SU-DHL-6 (cell line): Measurements from ENCODE around the gene INO80.

Experiments used
- H2AFZ ChIP-seq: fragments of 200-600 bp; sonication (generic); 2 replicates; pipeline ENCODE4 v1.6.1; 2014; ENCODE audit warnings: low read depth, mild to moderate bottlenecking, moderate library complexity, mixed read lengths, antibody characterized with exemption, low read length; ENCODE audit not compliant: severe bottlenecking
- H3F3A ChIP-seq: fragments of 200-600 bp; shearing (Covaris generic); 2 replicates; pipeline ENCODE4 v1.6.0; 2016; ENCODE audit warnings: antibody characterized with exemption, mild to moderate bottlenecking; ENCODE audit not compliant: insufficient read depth
- H3K27ac ChIP-seq: fragments of 200-600 bp; sonication (generic); 2 replicates; pipeline ENCODE4 v1.5.1; 2016; ENCODE audit warnings: low read depth, mild to moderate bottlenecking, low read length, moderate library complexity, mixed read lengths
- H3K27me3 ChIP-seq: fragments of 200-600 bp; sonication (generic), shearing (Covaris generic); 2 replicates; pipeline ENCODE4 v1.6.0; 2014; ENCODE audit warnings: mild to moderate bottlenecking, low read length
- H3K36me3 ChIP-seq: fragments of 200-600 bp; sonication (generic); 2 replicates; pipeline ENCODE4 v1.6.1; 2014; ENCODE audit warnings: mild to moderate bottlenecking, low read length, mixed read lengths
- H3K4me2 ChIP-seq: fragments of 300-600, 200-600 bp; shearing (Covaris generic), sonication (generic); 2 replicates; pipeline ENCODE4 v1.6.0; 2014; ENCODE audit warnings: low read length, low read depth, mild to moderate bottlenecking; ENCODE audit not compliant: poor library complexity, severe bottlenecking
- H3K4me3 ChIP-seq: fragments of 200-600 bp; sonication (generic); 2 replicates; pipeline ENCODE4 v1.5.1; 2014; ENCODE audit warnings: antibody characterized with exemption, low read length, mild to moderate bottlenecking, mixed read lengths; ENCODE audit not compliant: insufficient read depth, poor library complexity, severe bottlenecking
- H3K79me2 ChIP-seq: fragments of 200-600 bp; sonication (generic); 2 replicates; pipeline ENCODE4 v1.6.1; 2014; ENCODE audit warnings: mild to moderate bottlenecking, low read length, moderate library complexity; ENCODE audit not compliant: insufficient read depth
- H3K9ac ChIP-seq: fragments of 200-600 bp; sonication (generic); 2 replicates; pipeline ENCODE4 v1.7.0; 2014; ENCODE audit warnings: mild to moderate bottlenecking, low read length
- H3K9me2 ChIP-seq: fragments of 200-600 bp; sonication (generic); replicated peaks from 2 replicates; pipeline ENCODE4 v1.6.1; 2014; ENCODE audit warnings: low read length; ENCODE audit not compliant: insufficient read depth
- H3K9me3 ChIP-seq: fragments of 200-600 bp; sonication (generic); 2 replicates; pipeline ENCODE4 v1.6.1; 2014; ENCODE audit warnings: low read length, mixed read lengths; ENCODE audit not compliant: insufficient read depth
- H4K20me1 ChIP-seq: fragments of 200-600 bp; sonication (generic); 2 replicates; pipeline ENCODE4 v1.6.1; 2014; ENCODE audit warnings: low read depth, mild to moderate bottlenecking, antibody characterized with exemption, low read length, moderate library complexity, mixed read lengths
- CTCF ChIP-seq: fragments of 200-600 bp; sonication (generic); IDR thresholded peaks from one replicate; pipeline ENCODE4 v1.5.1; 2017; ENCODE audit warnings: antibody characterized with exemption, mild to moderate bottlenecking, low read length, moderate library complexity; ENCODE audit not compliant: insufficient read depth, poor library complexity, severe bottlenecking
- EZH2phosphoT487 ChIP-seq: fragments of 200-600 bp; sonication (generic), shearing (Covaris generic); conservative IDR thresholded peaks from 2 replicates; pipeline ENCODE4 v1.6.1; 2018; ENCODE audit warnings: mild to moderate bottlenecking, antibody characterized with exemption, low read length, moderate library complexity, mixed read lengths

Gene INO80

GRCh38 chr15:41019174-41019573 is 96.9 kb downstream of the INO80 start:
- no peaks in the 10 kb centered on the region for H3K9me2 ChIP-seq
- no peaks in the 10 kb centered on the region for H3K9me3 ChIP-seq
- H3F3A ChIP-seq = no peaks in the 10 kb centered on the region
- no peak overlapping the region for H3K9ac ChIP-seq
- H3K79me2 ChIP-seq = no peaks in the 10 kb centered on the region
- peaks cover 17% of the 10 kb centered on the region; the same call in 1 of the 2 replicates for H3K36me3 ChIP-seq
- H3K4me2 ChIP-seq = no peak overlapping the region
- no peak for TF ChIP-seq EZH2phosphoT487
- no peak for TF ChIP-seq CTCF
- H3K4me3 ChIP-seq = no peak overlapping the region
- H3K27ac ChIP-seq = no peak overlapping the region
- H4K20me1 ChIP-seq = no peaks in the 10 kb centered on the region
- H2AFZ ChIP-seq = no peak overlapping the region
- H3K27me3 ChIP-seq = no peaks in the 10 kb centered on the region

- Histone ChIP-seq H3K36me3 (peaks cover 23% of the 10 kb centered on the region; the same call in 1 of the 2 replicates), H4K20me1 (no peaks in the 10 kb centered on the region), H3K9me2 (no peaks in the 10 kb centered on the region), H3K27ac (no peak overlapping the region), H3K79me2 (no peaks in the 10 kb centered on the region), H3K9ac (no peak overlapping the region), H3K27me3 (no peaks in the 10 kb centered on the region), H3K4me2 (no peak overlapping the region), H3K9me3 (no peaks in the 10 kb centered on the region), H3F3A (no peaks in the 10 kb centered on the region), H2AFZ (no peak overlapping the region), H3K4me3 (no peak overlapping the region)
- no peak for TF ChIP-seq EZH2phosphoT487
- TF ChIP-seq CTCF = no peak
Observed at GRCh38 chr15:41018534-41018933, 97.5 kb downstream of the INO80 start.

GRCh38 chr15:41017066-41017735 is 98.9 kb downstream of the INO80 start:
- Histone ChIP-seq H3K4me3 (no peak overlapping the region), H3K36me3 (peaks cover 25% of the 10 kb centered on the region; the same call in 1 of the 2 replicates), H3K79me2 (no peaks in the 10 kb centered on the region), H2AFZ (no peak overlapping the region), H3K9me2 (no peaks in the 10 kb centered on the region), H3K9ac (no peak overlapping the region), H4K20me1 (no peaks in the 10 kb centered on the region), H3K27ac (no peak overlapping the region), H3K4me2 (no peak overlapping the region), H3F3A (no peaks in the 10 kb centered on the region), H3K27me3 (no peaks in the 10 kb centered on the region), H3K9me3 (no peaks in the 10 kb centered on the region)
- no peak for TF ChIP-seq CTCF
- no peak for TF ChIP-seq EZH2phosphoT487
